Left ventricle myocardium inferior (tissue), 1 donor: ENCODE measurements around the gene SIVA1. TPM values are rescaled to one million over a fixed set of nuclear protein-coding genes. Genes with fewer than 3 reads are reported as not detected.

ENCODE experiments used
- DNase-seq: peaks from one replicate; pipeline ENCODE4 v3.0.0-alpha.2; 2020
- H3K27ac ChIP-seq: fragments of 200-600 bp; replicated peaks from 2 replicates; pipeline ENCODE4 v1.8.0; 2021
- H3K27me3 ChIP-seq: fragments of 200-600 bp; 2 replicates; pipeline ENCODE4 v1.8.0; 2021; ENCODE audit warnings: low read depth
- H3K36me3 ChIP-seq: fragments of 200-600 bp; 2 replicates; pipeline ENCODE4 v1.8.0; 2021
- H3K4me1 ChIP-seq: fragments of 200-600 bp; 2 replicates; pipeline ENCODE4 v1.8.0; 2021
- H3K4me3 ChIP-seq: fragments of 200-600 bp; 2 replicates; pipeline ENCODE4 v1.8.0; 2021; ENCODE audit warnings: mild to moderate bottlenecking, moderate library complexity
- H3K9me3 ChIP-seq: fragments of 200-600 bp; replicated peaks from 2 replicates; pipeline ENCODE4 v1.8.0; 2021
- CTCF ChIP-seq: fragments of 200-600 bp; IDR thresholded peaks from 2 replicates; pipeline ENCODE4 v1.8.0; 2021; ENCODE audit warnings: antibody characterized with exemption, mild to moderate bottlenecking, borderline replicate concordance
- intact Hi-C: fragments of 100-400 bp; cut with micrococcal nuclease; formaldehyde crosslinking; loops from one replicate; pipeline ENCODE4 v1.11.0; 2022
- total RNA-seq: library from RNA; stranded (reverse); fragmentation: NEBNext Ultra II Directional; extraction: Animal tissue kit (Norgen Biotek cat#: 25700); gene quantifications from one replicate; pipeline ENCODE4 v1.2.1, GENCODE V29; 2021
- donor health status: DM: no; HTN: yes; CAD: no; lungs with severe emphysema.

Gene SIVA1
- total RNA-seq, 1 donor from 2014 or later = 55.6 TPM

GRCh38 chr14:104707608-104708595 is 45.0 kb upstream of the SIVA1 start:
- Histone ChIP-seq H3K27me3 (no peaks in the 10 kb centered on the region), H3K9me3 (no peaks in the 10 kb centered on the region), H3K27ac (no peak overlapping the region), H3K4me1 (peaks cover 22% of the 10 kb centered on the region), H3K36me3 (peaks cover 71% of the 10 kb centered on the region), H3K4me3 (no peak overlapping the region)
- no peak for TF ChIP-seq CTCF
- intact Hi-C loops = no loop called here
- DNase-seq = no peak

GRCh38 chr14:104708606-104709268 is 44.2 kb upstream of the SIVA1 start:
- no peaks in the 10 kb centered on the region for H3K27me3 ChIP-seq
- no peaks in the 10 kb centered on the region for H3K9me3 ChIP-seq
- no peak overlapping the region for H3K27ac ChIP-seq
- TF ChIP-seq CTCF = peak; percentile 100
- intact Hi-C loops = no loop called here
- H3K4me1 ChIP-seq = peaks cover 22% of the 10 kb centered on the region
- peaks cover 71% of the 10 kb centered on the region for H3K36me3 ChIP-seq
- H3K4me3 ChIP-seq = no peak overlapping the region
- DNase-seq = peak; percentile 67

- no peak for TF ChIP-seq CTCF
- H3K9me3 ChIP-seq = no peaks in the 10 kb centered on the region
- H3K4me3 ChIP-seq = no peak overlapping the region
- peaks cover 71% of the 10 kb centered on the region for H3K36me3 ChIP-seq
- H3K4me1 ChIP-seq = peaks cover 22% of the 10 kb centered on the region
- no peaks in the 10 kb centered on the region for H3K27me3 ChIP-seq
- H3K27ac ChIP-seq = no peak overlapping the region
- DNase-seq = no peak
- intact Hi-C loops = no loop called here
Observed at GRCh38 chr14:104709387-104710039, 43.4 kb upstream of the SIVA1 start.

- H3K27ac ChIP-seq = no peak overlapping the region
- no peak overlapping the region for H3K4me3 ChIP-seq
- no peak for TF ChIP-seq CTCF
- intact Hi-C loops = no loop called here
- no peak for DNase-seq
- peaks cover 72% of the 10 kb centered on the region for H3K36me3 ChIP-seq
- H3K4me1 ChIP-seq = peaks cover 23% of the 10 kb centered on the region
- H3K27me3 ChIP-seq = no peaks in the 10 kb centered on the region
- no peaks in the 10 kb centered on the region for H3K9me3 ChIP-seq
Observed at GRCh38 chr14:104710071-104710735, 42.7 kb upstream of the SIVA1 start.
